HG03095 (cell line): ENCODE results near the gene PRKCH.

Source experiments
- ATAC-seq: cut with Tn5 transposase; IDR thresholded peaks from one replicate; pipeline ENCODE4 v1.9.1; 2021; ENCODE audit warnings: moderate library complexity; ENCODE audit not compliant: unreplicated experiment

The PRKCH gene

DNA sequence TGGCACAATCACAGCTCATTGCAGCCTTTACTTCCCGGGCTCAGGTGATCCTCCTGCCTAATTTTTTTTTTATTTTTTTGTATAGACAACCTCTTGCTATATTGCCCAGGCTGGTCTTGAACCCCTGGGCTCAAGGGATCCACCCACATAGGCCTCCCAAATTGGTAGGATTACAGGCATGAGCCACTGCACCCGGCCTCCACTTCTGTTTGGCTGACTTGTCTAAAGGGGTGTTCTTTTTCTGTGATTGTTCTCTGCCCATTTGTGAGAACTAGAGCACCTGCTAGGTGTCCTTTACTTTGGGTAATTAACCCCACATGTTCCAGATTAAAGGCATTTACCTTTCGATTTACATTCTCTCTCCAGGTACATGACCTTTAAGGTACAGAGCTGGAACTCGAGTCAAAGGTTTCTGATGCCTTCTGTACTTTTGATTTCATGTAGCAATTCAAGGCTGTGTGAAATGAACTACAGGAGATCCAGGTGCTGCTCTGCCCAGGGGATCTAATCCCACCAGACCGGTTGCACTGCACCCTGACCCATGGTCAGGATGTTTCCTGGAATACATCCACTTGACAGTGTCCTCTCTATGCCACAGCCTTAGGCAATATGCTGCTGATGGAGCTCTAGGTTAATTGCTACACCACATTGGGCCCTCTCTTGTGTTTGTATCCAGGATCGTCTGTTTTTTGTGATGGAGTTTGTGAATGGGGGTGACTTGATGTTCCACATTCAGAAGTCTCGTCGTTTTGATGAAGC, 163.6 kb downstream of the PRKCH start:
- no peak for ATAC-seq

DNA sequence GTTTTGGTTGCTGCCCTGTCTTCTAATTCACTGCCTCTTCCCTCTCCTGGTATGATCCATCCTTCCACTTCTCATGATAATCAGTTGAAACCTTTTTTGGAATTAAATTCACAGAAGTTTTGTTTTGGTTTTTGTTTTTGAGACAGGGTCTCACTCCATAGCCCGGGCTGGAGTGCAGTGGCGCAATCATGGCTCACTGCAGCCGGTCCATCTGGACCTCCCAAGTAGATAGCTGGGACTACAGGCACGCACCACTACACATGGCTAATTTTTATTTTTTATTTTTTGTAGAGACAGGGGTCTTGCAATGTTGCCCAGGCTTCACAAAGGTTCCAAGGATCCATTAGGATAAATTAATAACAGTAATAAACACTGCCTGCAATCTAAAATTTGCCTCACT, 164.3 kb downstream of the PRKCH start:
- ATAC-seq = no peak

DNA sequence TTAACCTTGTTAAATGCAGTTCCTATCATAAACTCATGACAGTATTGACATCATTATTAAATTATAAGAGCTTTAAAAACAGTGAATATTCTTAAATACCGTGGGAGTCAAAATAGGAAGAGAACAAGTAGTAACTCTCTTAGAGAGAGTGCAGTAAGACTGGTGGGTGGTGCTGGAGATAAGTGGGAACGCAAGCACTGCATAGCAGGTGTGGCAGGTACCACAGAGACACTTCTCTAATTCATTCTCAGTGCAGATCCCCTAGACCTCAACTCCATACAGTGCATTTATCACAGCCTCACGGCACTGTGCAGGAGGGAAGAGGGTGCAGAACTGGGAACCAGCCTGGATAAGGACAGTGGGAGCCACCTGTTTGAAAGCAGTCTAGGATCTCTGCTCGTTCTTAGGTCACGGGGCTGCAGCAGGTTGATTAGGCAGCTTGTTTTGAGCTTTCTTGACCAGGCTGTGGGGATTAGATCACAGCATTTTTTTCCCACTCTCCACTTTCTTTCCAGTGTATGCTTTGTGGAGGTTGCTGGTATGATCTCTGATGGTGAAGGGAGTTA, 165.6 kb downstream of the PRKCH start:
- no peak for ATAC-seq

DNA sequence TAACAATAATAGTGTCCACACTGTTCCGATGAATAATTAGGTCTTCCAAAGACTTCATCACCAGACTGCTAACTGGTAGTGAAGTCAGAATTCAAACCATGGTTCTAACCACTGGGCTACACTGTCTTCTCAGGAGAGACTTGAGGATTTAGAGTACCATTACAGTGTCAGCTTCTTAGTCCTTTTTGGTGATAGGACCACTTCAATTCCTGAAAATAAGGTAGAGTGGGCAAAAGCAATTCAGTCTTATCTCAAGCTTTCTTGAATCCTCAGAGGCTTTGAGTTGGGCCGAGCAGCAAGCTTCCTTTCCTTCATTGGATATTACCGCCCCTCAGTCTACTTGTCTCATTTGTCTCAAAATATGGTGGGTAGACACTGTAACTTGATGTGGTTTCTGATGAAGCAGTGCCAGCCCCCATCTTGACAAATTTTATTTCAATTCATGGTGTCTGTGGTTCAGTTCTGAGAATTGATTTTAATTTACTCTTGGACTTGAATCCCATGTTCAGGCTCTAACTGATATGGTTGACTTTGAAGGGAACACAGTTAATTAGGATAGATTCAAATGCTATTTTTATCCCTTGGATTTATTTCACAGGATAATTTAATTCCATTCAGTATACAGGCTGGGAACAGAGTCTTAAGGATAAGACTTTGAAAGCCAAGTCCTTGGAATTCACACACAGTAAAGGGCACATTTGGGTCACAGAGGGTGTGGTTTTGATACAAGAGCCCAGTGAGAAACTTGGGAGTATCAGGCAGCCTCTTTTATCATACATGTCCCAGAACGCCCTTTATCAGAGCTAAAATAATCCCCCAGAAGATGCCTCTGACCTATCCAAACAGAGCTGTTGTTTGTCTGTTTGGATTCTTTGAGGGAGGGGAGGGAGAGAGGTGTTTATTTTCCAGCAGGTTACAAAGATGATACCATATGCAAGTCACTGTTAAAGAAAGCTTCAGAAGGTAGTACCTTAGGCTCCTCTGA, 167.3 kb downstream of the PRKCH start:
- no peak for ATAC-seq

DNA sequence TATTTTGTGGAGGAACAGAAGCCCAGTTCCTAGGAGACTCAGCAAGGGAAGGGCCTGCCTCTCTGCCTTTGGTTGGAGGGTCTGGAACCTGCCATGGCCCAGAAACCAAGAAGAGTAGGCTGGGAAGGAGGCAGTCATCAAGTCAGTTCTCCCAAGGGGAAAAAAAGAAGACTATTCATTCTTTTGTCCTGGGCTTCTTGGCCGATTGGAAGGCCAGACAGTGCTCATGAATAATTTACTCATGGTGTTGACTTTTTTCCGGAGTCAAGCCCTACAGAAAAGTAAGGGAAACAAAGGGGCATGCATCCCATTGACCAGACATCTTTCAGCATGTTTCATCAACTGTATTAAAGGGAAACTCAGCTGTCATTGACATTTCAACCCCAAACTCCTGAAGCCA, 168.1 kb downstream of the PRKCH start:
- no peak for ATAC-seq

DNA sequence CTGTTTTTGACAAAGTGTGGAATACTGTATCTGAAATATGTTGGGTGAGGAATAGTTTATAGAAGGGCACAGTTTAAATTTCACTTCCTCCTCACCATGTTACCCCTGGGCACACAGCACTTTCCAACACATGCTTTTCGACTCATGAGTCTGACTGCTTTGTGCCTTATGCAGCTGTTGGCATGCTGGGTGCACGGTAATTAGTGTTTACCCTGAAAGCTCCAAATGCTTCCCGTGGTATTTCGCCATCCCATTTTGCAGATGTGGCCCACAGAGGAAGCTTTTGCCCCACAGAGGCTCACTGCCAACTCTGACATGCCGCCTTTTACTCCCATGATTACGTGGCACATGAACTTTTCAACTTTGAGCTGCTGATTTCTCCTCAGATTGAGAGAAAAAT, 168.6 kb downstream of the PRKCH start:
- no peak for ATAC-seq

DNA sequence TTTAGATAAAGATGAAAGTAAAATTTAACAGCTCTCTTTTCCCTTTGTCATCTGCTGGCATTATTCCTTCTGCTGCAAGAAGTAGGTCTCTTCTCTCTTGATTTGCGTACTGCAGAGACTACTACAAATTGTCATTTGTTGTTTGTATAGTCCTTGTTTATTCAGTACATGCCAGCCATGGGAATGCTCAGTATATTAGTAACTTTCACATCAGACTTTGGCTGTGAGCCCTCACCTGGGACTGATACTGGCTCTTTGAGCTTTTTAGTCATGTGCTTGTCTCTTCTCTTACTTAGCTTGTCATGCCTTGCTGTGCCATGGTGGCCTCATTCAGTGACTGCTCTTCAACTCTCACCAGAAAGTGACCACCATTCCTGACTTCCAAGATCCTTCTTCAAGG, 169.8 kb downstream of the PRKCH start:
- no peak for ATAC-seq

DNA sequence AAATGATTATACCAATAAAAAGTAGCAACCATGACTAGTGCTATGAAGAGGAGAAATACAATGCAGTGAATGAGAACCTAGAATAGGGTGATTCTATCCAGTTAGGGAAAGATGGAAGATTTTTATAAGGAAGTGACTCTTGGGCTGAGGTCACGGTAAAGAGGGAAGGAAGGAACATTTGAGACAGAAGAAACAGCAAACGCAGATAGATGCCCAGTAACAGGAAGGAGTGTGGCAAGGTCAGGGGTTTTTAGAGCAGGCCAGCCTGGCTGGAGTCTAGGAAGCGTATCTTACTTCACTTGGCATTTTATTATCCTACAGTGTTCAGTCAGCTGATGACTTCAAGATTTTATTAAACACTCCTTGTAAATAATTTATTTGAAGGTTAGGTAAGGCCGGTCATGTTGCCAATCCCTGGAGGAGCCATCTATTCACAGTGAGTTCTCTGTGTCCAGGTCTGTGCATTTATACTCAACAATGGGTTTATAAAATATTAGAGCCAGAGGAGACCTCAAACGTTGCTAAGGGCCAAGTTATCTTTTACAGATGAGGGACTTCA, 170.6 kb downstream of the PRKCH start:
- ATAC-seq = no peak

DNA sequence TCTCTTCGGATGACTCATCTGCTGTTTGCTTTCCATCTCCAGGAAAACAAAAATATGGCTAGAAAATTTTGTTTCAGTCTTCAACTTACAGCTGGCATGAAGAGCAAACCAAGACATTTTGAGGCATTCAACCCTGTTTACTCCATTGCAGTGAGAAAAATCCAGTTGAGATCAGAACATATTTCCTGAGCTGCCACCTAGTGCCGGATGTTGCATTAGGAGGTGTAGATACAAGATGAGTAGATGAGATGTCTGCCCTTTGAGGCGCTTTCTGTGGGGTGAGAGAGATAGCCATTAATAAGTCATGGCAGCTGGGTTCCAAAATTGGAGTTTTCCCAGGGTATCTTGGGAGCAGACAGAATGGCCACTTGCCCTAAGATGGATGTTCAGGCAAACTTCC, 171.1 kb downstream of the PRKCH start:
- ATAC-seq = no peak

DNA sequence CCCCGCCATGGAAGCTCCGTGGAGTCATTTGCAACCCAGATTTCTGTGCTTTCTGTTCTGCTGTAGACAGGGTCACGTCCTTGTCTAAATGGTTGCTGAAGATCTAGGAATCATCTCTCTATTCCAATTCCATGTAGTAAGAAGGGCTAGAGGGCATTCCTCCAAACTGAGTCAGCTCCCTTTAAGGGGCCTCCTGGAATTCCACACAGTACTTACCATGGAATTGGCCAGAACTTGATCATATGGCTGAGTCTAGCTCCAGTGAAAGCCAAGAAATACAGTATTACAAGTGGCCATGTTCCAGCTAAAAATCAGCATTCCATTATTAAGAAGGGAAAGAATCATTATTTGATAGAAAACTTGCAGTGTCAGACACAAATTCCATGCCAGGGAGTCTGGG, 171.9 kb downstream of the PRKCH start:
- no peak for ATAC-seq

DNA sequence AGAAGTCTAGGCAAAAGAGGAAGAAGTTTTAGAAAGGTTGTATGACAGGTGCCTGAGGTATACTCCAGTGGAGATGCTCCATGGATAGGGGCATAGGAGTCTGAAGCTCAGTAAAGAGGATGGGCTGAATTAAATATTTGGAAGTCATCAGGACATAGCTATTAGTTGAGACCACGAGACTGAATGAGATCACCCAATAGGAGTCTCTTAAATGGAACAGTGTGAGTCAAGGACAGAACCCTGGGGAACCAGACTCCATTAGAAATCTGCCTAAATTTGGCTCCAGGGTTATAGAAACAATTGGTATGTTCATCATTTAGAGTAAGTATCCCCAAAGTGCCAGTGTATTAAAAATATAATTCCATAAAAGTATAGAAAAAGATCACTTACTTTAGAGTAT, 172.6 kb downstream of the PRKCH start:
- no peak for ATAC-seq

DNA sequence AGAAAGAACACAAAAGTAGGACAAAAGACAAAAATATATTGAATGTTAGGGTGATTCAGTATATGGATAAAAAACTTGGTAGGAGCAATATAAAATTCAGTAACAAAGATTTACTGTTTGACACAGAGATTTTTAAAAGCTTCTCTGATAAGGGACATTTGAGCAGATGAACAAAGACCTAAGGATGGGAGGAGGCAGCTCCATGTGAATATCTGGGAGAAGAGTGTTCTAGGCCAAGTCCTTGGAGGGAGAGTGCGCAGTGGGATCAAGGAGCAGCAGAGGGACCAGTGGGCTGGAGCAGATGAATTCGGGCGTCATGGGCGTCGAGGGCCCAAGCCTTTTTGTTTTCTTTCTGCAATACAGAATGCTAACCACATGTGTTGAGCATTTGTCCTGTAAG, 174.4 kb downstream of the PRKCH start:
- ATAC-seq = no peak

DNA sequence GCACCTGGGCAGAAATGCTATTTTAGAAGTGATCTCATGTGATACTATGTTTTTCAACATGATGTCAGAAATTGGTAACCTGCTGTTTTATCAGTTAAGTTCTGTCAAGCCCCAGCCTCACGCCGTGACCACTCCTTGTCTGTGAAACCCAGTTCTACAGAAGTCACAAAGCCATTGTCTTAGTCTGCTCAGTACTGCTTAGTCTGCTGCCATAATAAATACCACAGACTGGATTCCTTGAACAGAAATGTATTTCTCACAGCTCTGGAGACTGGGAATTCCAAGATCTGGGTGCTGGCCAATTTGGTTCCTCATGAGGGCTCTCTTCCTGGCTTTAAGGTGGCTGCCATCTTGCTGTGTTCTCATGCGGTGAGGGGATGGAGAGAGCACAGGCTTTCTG, 176.9 kb downstream of the PRKCH start:
- ATAC-seq = no peak

DNA sequence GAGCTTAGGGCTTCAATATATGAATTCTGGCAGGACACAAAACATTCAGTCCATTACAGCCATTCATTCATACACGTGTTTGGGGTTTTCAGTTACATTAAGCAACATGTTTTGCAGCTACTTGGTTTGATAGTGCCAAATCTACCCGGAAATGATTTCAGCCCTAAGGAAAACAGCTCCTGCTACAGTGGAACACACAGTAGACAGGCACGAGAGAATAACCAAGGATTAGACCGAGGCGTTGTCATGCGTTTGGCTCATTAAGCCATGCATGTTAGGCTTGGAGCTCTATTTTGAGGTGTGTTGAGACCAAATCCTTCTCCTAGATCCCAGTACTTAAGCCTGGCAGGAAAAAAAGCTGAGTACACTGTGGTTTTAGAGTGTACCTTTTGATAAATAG, 177.4 kb downstream of the PRKCH start:
- ATAC-seq = no peak

DNA sequence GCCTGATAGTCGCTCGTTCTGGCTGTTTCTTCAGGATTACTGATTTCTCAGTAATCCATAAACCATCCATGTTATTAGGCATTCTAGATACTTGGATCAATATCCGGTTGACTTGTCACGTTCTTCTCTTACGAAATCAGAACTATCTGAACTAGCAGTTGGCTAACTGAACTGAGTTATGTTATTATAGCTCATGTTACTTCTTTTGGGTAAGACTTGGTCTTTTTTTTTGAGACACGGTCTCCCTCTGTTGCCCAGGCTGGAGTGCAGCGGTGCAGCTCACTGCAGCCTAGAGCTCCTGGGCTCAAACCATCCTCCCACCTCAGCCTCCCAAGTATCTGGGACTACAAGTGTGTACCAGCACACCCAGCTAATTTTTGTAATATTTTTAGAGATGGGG, 178.6 kb downstream of the PRKCH start:
- no peak for ATAC-seq

DNA sequence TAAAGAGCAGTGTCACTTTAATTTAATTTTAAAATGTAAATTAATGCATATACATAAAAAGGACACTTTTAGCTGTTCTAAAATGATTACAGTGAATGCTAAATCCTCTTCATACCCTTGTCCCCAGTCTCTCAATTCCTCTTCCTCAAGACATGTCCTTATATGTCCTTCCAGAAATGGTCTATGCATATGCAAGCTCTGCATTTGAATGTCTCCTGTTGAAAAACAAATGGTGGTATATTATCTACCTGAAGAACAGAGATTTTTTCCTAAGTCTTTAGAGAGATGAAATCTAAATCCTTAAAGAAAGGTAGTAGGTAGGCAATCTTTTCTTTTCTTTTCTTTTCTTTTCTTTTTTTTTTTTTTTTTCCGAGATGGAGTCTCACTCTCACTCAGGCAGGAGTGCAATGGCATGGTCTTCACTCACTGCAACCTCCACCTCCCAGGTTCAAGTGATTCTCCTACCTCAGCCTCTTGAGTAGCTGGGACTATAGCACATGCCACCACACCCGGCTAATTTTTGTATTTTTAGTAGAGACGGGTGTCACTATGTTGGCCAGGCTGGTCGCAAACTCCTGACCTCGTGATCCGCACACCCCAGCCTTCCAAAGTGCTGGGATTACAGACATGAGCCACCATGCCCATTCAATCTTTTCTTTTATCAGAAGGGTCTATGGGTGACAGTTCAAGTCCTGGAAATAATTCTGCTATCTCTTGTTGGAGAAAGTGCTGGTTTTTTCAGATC, 180.5 kb downstream of the PRKCH start:
- ATAC-seq = no peak

DNA sequence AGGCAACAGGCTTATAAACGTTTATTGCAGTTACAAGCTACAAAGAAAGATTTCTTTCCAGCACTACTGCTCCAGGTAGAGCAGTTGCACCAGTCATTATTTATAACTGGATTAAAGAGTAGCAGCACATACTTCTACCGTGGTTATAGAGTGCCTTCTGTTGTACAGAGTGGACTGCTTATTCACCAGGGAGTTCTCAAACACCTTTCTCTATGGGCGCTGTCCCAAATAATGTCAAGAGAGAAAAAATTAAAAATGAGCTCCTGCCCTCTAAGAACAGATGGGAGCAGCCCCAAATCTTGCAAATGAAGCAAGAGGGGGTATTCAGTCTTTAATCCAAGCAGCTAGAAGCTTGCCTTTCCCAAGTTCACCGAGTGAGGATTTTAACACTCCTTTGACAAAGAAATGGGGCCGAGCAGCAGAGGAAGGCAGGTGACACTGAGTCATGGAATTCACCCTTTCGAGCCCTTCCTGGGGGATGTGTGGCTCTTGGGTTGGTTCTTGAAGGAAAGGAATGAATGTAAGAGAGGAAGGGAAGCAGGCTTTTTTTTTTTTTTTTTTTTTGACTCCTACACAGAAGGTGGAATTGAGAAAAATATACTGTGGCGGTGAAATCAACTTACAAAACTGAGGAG, 181.2 kb downstream of the PRKCH start:
- no peak for ATAC-seq

DNA sequence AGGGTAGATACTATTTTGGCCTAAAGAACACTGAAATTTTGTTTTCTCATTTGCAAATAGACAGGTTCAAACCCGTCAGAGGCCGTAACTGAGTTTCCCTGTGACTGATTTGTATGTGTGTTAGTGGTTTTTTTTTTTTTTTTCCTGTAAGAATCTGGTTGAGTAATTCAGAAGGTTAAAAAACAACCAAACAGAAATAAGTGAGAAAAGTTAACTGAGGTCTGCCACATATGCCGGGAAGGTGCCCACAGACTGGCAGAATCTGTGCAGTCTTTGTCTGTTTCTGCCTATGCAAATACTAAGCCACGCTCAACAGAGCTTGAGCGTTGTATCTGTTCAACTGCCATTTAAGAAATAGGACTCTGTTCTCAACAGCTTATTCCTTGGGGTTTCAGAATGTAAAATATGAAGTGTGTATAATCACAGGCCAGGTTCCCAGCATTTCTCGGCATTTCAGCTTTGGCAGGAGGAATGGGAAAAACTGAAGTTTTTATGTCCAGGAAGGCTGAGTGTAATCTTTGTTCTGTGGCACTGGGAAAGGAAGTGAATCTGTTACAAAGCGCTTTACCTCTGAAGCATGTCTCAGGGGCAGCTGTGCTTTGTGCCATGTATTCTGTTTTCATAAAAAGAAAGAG, 181.9 kb downstream of the PRKCH start:
- ATAC-seq = peak; percentile 68

DNA sequence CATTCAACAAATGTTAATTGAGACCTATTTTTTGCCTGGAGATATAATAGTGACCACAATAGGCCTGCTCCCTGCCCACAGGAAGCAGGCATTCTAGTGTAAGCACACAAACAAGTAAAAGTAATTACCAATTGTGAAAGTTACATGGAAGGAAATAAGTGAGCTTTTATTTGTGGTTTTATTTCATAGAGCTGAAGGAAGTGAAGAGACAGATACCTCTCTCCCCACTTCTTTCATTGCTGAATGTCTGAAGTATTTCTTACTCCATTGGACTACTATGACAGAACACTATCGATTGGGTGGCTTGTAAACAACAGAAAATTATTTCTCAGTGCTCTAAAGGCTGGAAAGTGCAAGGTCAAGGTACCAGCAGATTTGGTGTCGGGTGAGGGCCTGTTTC, 183.5 kb downstream of the PRKCH start:
- ATAC-seq = no peak
